GM12874 (cell line): ENCODE data around the gene GDPD5.

Experiments
- TF ChIP-seq, protein P1 (sequence below): IDR thresholded peaks from 2 replicates; pipeline ENCODE4 v1.5.1; 2011; ENCODE audit warnings: low read depth, mild to moderate bottlenecking, control low read depth, low read length, moderate library complexity; ENCODE audit not compliant: insufficient read depth

GDPD5 gene

DNA sequence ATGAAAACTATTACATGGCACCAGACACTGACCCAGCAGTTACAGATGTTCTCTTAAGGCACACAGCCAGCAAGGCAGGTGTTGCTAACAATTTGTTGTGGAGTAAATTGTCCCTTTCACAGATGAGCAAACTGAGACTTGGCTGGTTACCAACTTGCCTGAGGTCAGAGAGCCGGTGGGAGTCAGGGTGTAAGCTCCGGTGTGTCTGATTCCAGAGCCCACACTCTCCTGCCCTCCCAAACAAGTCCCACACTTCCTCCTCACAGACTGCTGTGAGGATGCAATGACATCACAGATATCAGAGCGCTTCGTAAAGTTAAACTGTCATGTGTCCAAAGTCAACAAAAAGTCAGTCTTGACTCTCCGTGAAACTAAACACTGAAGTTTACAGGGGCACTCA is 12.5 kb downstream of the GDPD5 start:
- TF ChIP-seq, protein P1, sequence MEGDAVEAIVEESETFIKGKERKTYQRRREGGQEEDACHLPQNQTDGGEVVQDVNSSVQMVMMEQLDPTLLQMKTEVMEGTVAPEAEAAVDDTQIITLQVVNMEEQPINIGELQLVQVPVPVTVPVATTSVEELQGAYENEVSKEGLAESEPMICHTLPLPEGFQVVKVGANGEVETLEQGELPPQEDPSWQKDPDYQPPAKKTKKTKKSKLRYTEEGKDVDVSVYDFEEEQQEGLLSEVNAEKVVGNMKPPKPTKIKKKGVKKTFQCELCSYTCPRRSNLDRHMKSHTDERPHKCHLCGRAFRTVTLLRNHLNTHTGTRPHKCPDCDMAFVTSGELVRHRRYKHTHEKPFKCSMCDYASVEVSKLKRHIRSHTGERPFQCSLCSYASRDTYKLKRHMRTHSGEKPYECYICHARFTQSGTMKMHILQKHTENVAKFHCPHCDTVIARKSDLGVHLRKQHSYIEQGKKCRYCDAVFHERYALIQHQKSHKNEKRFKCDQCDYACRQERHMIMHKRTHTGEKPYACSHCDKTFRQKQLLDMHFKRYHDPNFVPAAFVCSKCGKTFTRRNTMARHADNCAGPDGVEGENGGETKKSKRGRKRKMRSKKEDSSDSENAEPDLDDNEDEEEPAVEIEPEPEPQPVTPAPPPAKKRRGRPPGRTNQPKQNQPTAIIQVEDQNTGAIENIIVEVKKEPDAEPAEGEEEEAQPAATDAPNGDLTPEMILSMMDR = no peak

DNA sequence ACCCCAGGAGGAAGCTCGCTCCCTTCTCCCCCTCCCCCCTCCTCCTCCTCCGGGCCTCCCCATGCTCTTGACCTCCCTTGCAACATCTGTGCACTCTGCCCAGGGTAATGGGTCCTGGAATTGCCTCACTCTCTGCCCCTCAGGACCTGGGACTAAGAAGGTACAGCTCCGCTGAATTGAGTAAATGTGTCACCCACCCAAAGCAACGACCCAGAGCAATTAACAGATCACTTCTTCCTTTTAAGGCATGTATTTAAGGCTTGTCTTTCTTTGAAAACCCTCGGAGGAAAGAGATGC is 15.1 kb downstream of the GDPD5 start:
- TF ChIP-seq, protein P1 = no peak

DNA sequence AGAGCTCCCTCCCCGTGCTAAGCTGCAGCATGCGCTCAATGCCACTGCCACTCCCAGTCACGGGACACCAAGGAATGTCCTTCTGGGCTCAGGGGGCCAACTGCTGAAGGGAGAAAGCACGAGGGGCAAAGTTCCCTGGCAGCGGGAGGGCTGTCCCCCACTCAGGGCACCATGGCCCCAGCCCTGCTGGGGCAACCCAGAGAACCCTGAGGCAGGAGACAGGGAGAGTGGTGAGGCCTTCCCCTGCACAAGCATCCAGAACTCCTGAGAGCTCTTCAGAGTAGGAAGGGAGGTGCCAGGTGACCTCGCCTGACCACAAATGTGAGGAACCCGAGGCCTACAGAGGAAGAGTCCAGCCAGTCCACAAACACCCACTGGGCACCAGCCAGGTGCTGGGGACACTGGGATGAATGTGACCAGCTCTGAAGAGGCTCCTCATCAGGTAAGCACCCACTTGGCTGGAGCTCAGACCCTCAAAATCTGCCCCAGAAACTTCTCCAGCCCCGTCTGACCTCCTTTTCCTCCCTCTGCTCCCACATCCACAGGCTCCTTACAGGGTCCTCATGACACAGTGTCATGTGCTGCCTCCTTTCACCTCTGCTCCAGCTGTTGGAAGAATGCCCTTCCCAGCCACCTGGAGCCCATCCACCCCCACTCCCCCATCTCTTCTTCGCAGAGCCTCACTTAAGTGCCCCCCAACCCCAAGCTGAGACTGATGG is 15.6 kb downstream of the GDPD5 start:
- TF ChIP-seq, protein P1 = no peak

GRCh38 chr11:75509020-75509720 is 16.6 kb downstream of the GDPD5 start:
- TF ChIP-seq, protein P1 = no peak

DNA sequence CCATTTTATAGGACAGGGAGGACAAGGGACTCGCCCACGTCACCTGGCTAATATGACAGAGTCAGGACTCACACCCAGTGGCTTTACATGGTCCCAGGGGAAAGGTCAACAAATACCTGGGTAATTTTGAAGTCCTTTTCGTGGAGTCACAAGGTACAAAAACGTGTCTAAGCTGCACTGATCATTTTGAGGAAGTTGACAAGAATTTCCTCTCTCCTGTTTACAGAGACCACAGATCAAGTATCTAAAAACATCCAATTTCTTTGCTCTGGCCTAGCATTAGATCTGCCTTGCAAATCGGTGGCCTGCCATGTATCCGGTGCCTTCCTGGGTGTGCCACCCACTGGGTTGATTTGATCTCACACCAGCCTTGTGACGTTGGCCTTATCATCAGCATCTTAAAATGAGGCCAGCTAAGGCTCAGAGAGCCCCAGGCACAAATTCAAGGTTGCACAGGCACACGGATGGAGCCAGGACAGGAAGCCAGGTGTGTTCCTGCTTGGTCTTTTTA is 17.6 kb downstream of the GDPD5 start:
- TF ChIP-seq, protein P1 = no peak

GRCh38 chr11:75507571-75507970 is 18.2 kb downstream of the GDPD5 start:
- TF ChIP-seq, protein P1 = no peak

DNA sequence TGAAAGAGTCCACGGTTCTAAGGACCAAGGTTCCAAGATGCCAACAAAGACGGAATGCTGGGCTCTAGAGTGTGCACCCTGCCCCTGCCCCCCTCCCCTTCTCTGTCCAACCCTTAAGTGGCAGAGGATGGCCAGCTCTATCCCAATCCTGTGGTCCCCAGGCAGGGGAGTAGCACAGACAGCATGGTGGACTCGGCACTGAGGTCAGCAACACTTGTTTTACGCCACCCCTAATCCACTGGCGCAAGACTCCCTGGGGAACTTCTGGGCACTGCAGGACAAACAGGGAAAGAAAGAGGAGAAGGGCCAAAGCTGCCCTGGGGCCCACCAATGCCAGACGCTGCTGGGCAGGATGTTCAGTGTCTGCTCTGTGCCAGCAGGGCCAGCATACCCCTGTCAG is 18.9 kb downstream of the GDPD5 start:
- TF ChIP-seq, protein P1 = no peak
